Esophagus muscularis mucosa (tissue), 4 donors: ENCODE measurements around the gene KCNJ15. TPM values are rescaled to one million over a fixed set of nuclear protein-coding genes. Genes with fewer than 3 reads are reported as not detected.

Experiments
- DNase-seq: peaks from one replicate; pipeline ENCODE4 v3.0.0-alpha.2; 2017; ENCODE audit errors: extremely low spot score
- H3K27ac ChIP-seq, 4 donors: fragments of 200-600 bp; sonication (generic); replicated peaks in 1 of 4; 1 replicate in 3 of 4; 2 replicates in 1 of 4; pipeline ENCODE4 v1.5.1; 2016 to 2019; ENCODE audit warnings: mild to moderate bottlenecking in 1 of 4
- H3K27me3 ChIP-seq, 4 donors: fragments of 200-600 bp; sonication (generic); one replicate each; pipeline versions ENCODE4 v1.5.1 to v1.6.0; 2016 to 2019
- H3K36me3 ChIP-seq, 4 donors: fragments of 200-600 bp; sonication (generic); one replicate each; pipeline ENCODE4 v1.5.1; 2016 to 2019
- H3K4me1 ChIP-seq, 4 donors: fragments of 200-600 bp; sonication (generic); one replicate each; pipeline ENCODE4 v1.5.1; 2016 to 2019
- H3K4me3 ChIP-seq, 4 donors: fragments of 200-600 bp; sonication (generic); 1 replicate in 2 of 4; 2 replicates in 2 of 4; pipeline ENCODE4 v1.5.1; 2016 to 2019; ENCODE audit warnings: mild to moderate bottlenecking in 4 of 4, moderate library complexity in 1 of 4
- H3K9me3 ChIP-seq, 4 donors: fragments of 200-600 bp; sonication (generic); 1 replicate in 3 of 4; 2 replicates in 1 of 4; pipeline ENCODE4 v1.5.1; 2016 to 2019
- CTCF ChIP-seq, 3 experiments: fragments of 200-600 bp in 2 of 3; fragments of 450-650 bp in 1 of 3; sonication (generic) in 2 of 3; IDR thresholded peaks; one replicate each; pipeline ENCODE4 v1.5.1; 2017 to 2019; ENCODE audit warnings: antibody characterized with exemption in 3 of 3, mild to moderate bottlenecking in 2 of 3, moderate library complexity in 1 of 3
- EP300 ChIP-seq: sonication (generic); formaldehyde crosslinking; IDR thresholded peaks from one replicate; pipeline ENCODE4 v1.6.1; 2017; ENCODE audit warnings: antibody characterized with exemption
- POLR2A ChIP-seq: fragments of 450-650 bp; IDR thresholded peaks from one replicate; pipeline ENCODE4 v1.6.1; 2017; ENCODE audit warnings: antibody characterized with exemption, moderate library complexity, mild to moderate bottlenecking, low read depth
- POLR2AphosphoS5 ChIP-seq, 2 donors: sonication (generic); formaldehyde crosslinking; IDR thresholded peaks; one replicate each; pipeline ENCODE4 v1.6.1; 2017; ENCODE audit warnings: antibody characterized with exemption in 2 of 2
- WGBS: methylation state at CpG from one replicate; pipeline ENCODE4 v1.1.5; 2018; 5-methylcytosine and 5-hydroxymethylcytosine counted together
- intact Hi-C: fragments of 100-400 bp; cut with DNase I; formaldehyde crosslinking; loops from one replicate; pipeline ENCODE4 v1.15.1; 2023
- total RNA-seq, 4 donors: library from RNA; depleted of rRNA; stranded (reverse); fragments of >200 nt; gene quantifications; one replicate each; pipeline versions ENCODE4 v1.1.0 to v1.2.1, GENCODE V29; 2016

KCNJ15 gene
- total RNA-seq, 4 donors from 2014 or later, result 1.2 to 1.6 TPM; not detected in 2

GRCh38 chr21:38314558-38314957, 57.8 kb downstream of the KCNJ15 start:
- Histone ChIP-seq H3K4me1 (no peaks in the 10 kb centered on the region), H3K36me3 (no peaks in the 10 kb centered on the region), H3K9me3 (no peaks in the 10 kb centered on the region), H3K27ac (no peak overlapping the region), H3K27me3 (peaks cover 0 to 22% (median 0%) of the 10 kb centered on the region in 4 donors), H3K4me3 (no peak overlapping the region)
- TF ChIP-seq POLR2AphosphoS5 (IDR thresholded peaks at IDR 0.05), result no peak
- TF ChIP-seq CTCF (IDR thresholded peaks at IDR 0.05), result no peak
- no peak for TF ChIP-seq EP300
- no peak for TF ChIP-seq POLR2A
- no peak for DNase-seq
- intact Hi-C loops, result no loop called here
- WGBS, result 92% methylated on average over 2 of the region's 3 CpGs

DNA sequence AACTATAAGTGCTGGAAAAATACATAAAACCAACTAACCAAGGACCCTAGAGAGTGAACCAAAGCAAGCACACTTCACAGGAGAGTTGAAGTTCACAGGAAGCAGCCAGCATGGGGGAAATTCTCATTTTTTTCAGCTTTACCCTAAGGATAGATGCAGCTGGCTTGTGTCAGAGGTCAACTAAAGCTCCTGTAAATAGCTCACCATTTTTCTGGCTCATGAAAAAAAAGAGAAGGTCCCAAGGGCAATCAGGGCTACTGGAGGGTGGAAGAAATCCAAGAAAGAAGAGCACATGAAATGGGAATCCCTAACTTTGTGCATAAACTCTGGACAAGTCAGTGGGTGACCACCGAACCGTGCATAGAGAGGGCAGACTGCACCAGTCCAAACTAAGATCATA, 58.3 kb downstream of the KCNJ15 start:
- WGBS, result 85% methylated on average over 2 of the region's 2 CpGs
- Histone ChIP-seq H3K9me3 (no peaks in the 10 kb centered on the region), H3K4me1 (no peaks in the 10 kb centered on the region), H3K27ac (no peak overlapping the region), H3K4me3 (no peak overlapping the region), H3K36me3 (no peaks in the 10 kb centered on the region), H3K27me3 (peaks cover 0 to 18% (median 0%) of the 10 kb centered on the region in 4 donors)
- no peak for DNase-seq
- TF ChIP-seq CTCF (IDR thresholded peaks at IDR 0.05), result no peak
- intact Hi-C loops, result no loop called here

- Histone ChIP-seq H3K27ac (no peak overlapping the region), H3K36me3 (no peaks in the 10 kb centered on the region), H3K4me3 (no peak overlapping the region), H3K27me3 (peaks cover 0 to 19% (median 0%) of the 10 kb centered on the region in 4 donors), H3K4me1 (no peaks in the 10 kb centered on the region), H3K9me3 (no peaks in the 10 kb centered on the region)
- DNase-seq, result no peak
- intact Hi-C loops, result no loop called here
- TF ChIP-seq POLR2A (no peak), EP300 (no peak), POLR2AphosphoS5 (IDR thresholded peaks at IDR 0.05) (no peak), CTCF (IDR thresholded peaks at IDR 0.05) (no peak)
- 75% methylated on average over 7 of the region's 7 CpGs for WGBS
These were observed 63.0 kb downstream of the KCNJ15 start for GRCh38 chr21:38319781-38320180.

GRCh38 chr21:38321568-38321967, 64.8 kb downstream of the KCNJ15 start:
- H3K4me1 ChIP-seq, result no peaks in the 10 kb centered on the region
- TF ChIP-seq EP300 (no peak), CTCF (IDR thresholded peaks at IDR 0.05) (no peak), POLR2AphosphoS5 (IDR thresholded peaks at IDR 0.05) (no peak), POLR2A (no peak)
- no peak overlapping the region for H3K4me3 ChIP-seq
- H3K9me3 ChIP-seq, result no peaks in the 10 kb centered on the region
- intact Hi-C loops, result no loop called here
- H3K36me3 ChIP-seq, result no peaks in the 10 kb centered on the region
- no peak for DNase-seq
- 79% methylated on average over 6 of the region's 6 CpGs for WGBS
- no peak overlapping the region for H3K27ac ChIP-seq
- H3K27me3 ChIP-seq, result peaks cover 0 to 34% (median 0%) of the 10 kb centered on the region in 4 donors

DNA sequence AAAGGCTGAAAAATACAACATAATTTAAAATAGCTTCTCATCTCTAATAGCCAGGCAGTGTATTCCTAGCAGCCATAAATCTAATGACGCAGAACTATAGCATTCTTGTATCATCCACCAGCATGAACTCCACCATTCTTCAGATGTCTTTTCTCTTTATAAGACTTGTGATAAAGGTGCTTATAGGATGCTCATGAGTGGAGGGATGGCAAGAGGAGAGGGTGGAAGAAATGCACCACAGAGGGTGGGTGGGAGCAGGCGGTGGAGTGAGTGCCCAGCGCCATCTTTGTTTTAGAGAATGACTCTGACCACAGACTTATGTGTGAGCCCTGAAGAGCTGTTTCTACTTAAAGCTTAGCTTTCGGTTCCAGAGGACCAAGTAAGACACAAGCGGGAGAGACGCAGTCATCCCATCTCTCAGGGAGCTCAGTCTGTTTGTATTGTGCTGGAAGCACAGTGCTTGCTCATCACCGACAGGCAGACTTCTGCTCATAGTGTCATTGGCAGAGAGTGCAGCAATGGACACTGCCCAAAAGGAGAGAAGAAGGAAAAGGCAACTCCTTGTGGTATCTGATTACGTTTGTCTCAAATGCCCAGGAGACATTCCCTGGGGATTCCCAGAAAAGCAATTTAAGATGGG, 65.6 kb downstream of the KCNJ15 start:
- Histone ChIP-seq H3K27ac (no peak overlapping the region), H3K4me3 (no peak overlapping the region), H3K36me3 (no peaks in the 10 kb centered on the region), H3K9me3 (no peaks in the 10 kb centered on the region), H3K4me1 (no peaks in the 10 kb centered on the region), H3K27me3 (peaks cover 0 to 34% (median 0%) of the 10 kb centered on the region in 4 donors)
- WGBS, result 76% methylated on average over 8 of the region's 8 CpGs
- DNase-seq, result peak; percentile 55
- TF ChIP-seq POLR2AphosphoS5 (IDR thresholded peaks at IDR 0.05) (no peak), EP300 (no peak), CTCF (IDR thresholded peaks at IDR 0.05) (no peak), POLR2A (no peak)
- intact Hi-C loops, result no loop called here
